NB4 (cell line): Measurements from ENCODE around the gene SERPINB12.
A peak's percentile ranks its signal among the peaks of the same experiment; 100 is the strongest.

Source experiments
- DNase-seq: peaks from one replicate; pipeline ENCODE4 v3.0.0; 2010; ENCODE audit warnings: low read depth
- H3K4me3 ChIP-seq: one replicate; pipeline ENCODE4 v1.5.1; 2011; ENCODE audit warnings: mild to moderate bottlenecking, low read depth, low read length, moderate library complexity
- MYC ChIP-seq: IDR thresholded peaks from 2 replicates; pipeline ENCODE4 v1.6.1; 2011; ENCODE audit warnings: low read depth, low read length
- POLR2A ChIP-seq: IDR thresholded peaks from 2 replicates; pipeline ENCODE4 v1.6.1; 2011; ENCODE audit warnings: mild to moderate bottlenecking; ENCODE audit not compliant: insufficient read length; ENCODE audit errors: extremely low read depth
- TF ChIP-seq, protein P1 (sequence below): IDR thresholded peaks from one replicate; pipeline ENCODE4 v1.5.1; 2012; ENCODE audit warnings: low read depth, low read length
- TF ChIP-seq, protein P2 (sequence below): IDR thresholded peaks from 2 replicates; pipeline ENCODE4 v1.6.1; 2011; ENCODE audit warnings: low read depth, low read length

The SERPINB12 gene

GRCh38 chr18:63534615-63535014, 7.6 kb upstream of the SERPINB12 start:
- peak; percentile 28 for DNase-seq
- TF ChIP-seq, protein P1, sequence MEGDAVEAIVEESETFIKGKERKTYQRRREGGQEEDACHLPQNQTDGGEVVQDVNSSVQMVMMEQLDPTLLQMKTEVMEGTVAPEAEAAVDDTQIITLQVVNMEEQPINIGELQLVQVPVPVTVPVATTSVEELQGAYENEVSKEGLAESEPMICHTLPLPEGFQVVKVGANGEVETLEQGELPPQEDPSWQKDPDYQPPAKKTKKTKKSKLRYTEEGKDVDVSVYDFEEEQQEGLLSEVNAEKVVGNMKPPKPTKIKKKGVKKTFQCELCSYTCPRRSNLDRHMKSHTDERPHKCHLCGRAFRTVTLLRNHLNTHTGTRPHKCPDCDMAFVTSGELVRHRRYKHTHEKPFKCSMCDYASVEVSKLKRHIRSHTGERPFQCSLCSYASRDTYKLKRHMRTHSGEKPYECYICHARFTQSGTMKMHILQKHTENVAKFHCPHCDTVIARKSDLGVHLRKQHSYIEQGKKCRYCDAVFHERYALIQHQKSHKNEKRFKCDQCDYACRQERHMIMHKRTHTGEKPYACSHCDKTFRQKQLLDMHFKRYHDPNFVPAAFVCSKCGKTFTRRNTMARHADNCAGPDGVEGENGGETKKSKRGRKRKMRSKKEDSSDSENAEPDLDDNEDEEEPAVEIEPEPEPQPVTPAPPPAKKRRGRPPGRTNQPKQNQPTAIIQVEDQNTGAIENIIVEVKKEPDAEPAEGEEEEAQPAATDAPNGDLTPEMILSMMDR: no peak
- TF ChIP-seq, protein P2, sequence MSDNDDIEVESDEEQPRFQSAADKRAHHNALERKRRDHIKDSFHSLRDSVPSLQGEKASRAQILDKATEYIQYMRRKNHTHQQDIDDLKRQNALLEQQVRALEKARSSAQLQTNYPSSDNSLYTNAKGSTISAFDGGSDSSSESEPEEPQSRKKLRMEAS: no peak
- TF ChIP-seq MYC (no peak), POLR2A (no peak)
- H3K4me3 ChIP-seq: no peak overlapping the region

DNA sequence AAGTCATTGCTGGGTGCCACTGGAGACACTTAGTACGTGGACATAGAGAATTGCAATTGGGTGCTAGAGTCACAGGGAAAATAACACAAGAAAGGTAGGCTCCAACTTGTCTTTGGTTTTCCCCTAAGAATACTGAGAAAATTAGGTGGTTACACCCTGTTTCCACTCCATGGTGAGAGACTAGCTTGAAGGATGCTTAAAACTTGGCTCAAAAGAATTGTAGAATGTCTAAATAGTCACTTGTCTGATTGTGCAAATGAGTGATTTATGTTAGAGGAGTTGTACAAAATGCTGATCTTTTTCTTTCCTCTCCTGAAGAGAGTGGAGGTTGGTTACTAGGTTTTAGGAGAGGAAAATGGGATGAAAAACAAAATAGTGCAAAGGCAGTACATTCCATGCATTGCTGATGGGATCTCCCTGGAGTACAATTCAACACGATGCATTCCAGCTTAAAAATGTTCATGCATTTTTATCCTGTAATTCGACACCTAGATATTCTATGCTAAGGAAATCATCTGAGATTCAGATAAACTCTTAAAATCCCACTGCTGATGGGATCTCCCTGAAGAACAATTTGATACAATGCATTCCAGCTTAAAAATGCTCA, 2.2 kb upstream of the SERPINB12 start:
- no peak for DNase-seq
- TF ChIP-seq POLR2A: no peak
- TF ChIP-seq, protein P1: no peak
- no peak for TF ChIP-seq MYC
- TF ChIP-seq, protein P2: no peak
- no peak overlapping the region for H3K4me3 ChIP-seq

DNA sequence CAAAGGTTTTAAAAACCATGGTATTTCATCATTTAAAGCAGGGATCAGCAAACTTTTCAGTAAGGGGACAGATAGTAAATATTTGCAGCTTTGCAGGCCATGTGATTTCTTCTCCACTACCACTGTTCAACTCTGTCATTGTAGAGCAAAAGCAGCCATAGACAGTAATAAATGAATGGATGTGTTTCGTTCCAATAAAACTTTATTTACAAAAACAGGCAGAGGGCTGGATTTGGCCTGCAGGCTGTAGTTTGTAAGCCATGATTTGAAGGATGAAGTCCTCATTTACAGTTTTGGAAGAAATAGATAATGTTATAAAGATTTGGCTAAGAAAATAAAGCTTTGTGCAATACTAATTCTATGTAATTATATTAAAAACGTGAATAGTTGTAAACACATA, 1.8 kb downstream of the SERPINB12 start:
- no peak overlapping the region for H3K4me3 ChIP-seq
- TF ChIP-seq, protein P1: no peak
- TF ChIP-seq, protein P2: no peak
- TF ChIP-seq MYC: no peak
- TF ChIP-seq POLR2A: no peak
- no peak for DNase-seq

- no peak for DNase-seq
- H3K4me3 ChIP-seq: no peak overlapping the region
- TF ChIP-seq MYC (no peak), POLR2A (no peak)
- TF ChIP-seq, protein P2: no peak
- TF ChIP-seq, protein P1: no peak
Observed at GRCh38 chr18:63545000-63545399, 2.8 kb downstream of the SERPINB12 start.

DNA sequence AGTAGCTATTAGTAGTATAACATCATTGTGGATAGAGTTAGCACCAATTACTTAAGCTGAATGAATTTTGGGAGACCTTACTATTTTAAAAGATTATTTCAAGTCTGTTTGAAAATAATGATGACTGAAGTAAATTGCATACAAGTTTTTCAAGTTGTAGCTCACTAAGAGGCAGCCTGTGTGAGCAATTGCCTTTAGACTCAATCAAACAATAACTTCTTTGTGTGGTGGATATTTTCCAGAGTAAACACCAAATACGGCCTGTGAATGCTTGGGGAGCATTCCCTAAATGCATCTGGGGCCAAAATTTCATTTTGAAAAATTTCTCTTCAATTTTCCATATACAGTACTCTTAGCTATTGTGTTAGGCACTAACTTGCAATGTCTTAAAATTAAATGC, 7.9 kb downstream of the SERPINB12 start:
- no peak for DNase-seq
- no peak overlapping the region for H3K4me3 ChIP-seq
- TF ChIP-seq MYC: no peak
- TF ChIP-seq, protein P1: no peak
- TF ChIP-seq, protein P2: no peak

DNA sequence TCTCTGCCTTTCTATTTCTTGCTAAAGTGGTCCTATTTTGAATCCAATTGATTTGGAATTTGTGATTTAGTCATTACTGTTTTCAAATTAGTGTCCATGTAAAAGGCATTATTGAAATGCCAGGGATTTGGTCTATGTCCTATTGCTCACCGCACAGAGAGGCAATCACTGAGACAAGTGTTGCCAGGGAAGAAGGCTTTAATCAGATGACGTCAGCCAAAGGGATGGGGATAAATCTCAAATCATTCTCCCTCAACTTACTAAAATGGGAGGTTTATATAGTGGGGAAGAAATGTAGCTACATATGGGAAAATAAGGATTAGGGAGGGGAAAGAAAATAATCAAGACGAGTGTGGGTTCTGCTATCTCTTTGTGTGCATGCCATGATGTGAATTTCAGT, 9.6 kb downstream of the SERPINB12 start:
- TF ChIP-seq MYC (no peak), POLR2A (no peak)
- TF ChIP-seq, protein P1: no peak
- TF ChIP-seq, protein P2: no peak
- DNase-seq: no peak
- no peak overlapping the region for H3K4me3 ChIP-seq
